Mesothelial cell of epicardium (in vitro differentiated cells): ENCODE data around the gene ALK. TPM values are rescaled to one million over a fixed set of nuclear protein-coding genes. Genes with fewer than 3 reads are reported as not detected.
A peak's percentile ranks its signal among the peaks of the same experiment; 100 is the strongest.

Experiments
- DNase-seq, 2 experiments: peaks; one replicate each; pipeline ENCODE4 v3.0.0; 2021; ENCODE audit warnings: low spot score in 2 of 2; ENCODE audit not compliant: unreplicated experiment in 2 of 2
- H3K27ac Mint-ChIP-seq: 2 replicates; pipeline ENCODE4 v1.8.0; 2021; ENCODE audit warnings: mixed read lengths
- H3K27me3 Mint-ChIP-seq: 2 replicates; pipeline ENCODE4 v1.8.0; 2021; ENCODE audit warnings: low read depth, mixed read lengths
- H3K36me3 Mint-ChIP-seq: 2 replicates; pipeline ENCODE4 v1.8.0; 2021; ENCODE audit warnings: mixed read lengths
- H3K4me1 Mint-ChIP-seq: 2 replicates; pipeline ENCODE4 v1.8.0; 2021; ENCODE audit warnings: mixed read lengths
- H3K4me3 Mint-ChIP-seq: 2 replicates; pipeline ENCODE4 v1.8.0; 2021; ENCODE audit warnings: mild to moderate bottlenecking, moderate library complexity, mixed read lengths
- H3K9me3 Mint-ChIP-seq: 2 replicates; pipeline ENCODE4 v1.8.0; 2021; ENCODE audit warnings: mixed read lengths
- CTCF ChIP-seq: fragments of 200-600 bp; sonication (generic); IDR thresholded peaks from one replicate; pipeline ENCODE4 v1.5.0; 2021; ENCODE audit warnings: antibody characterized with exemption; ENCODE audit not compliant: unreplicated experiment
- total RNA-seq: library from RNA; stranded (reverse); gene quantifications from 3 replicates; pipeline ENCODE4 v1.2.1, GENCODE V29; 2021

ALK gene
- total RNA-seq, 1 donor from 2014 or later: 0.13 TPM

- Mint-ChIP-seq H3K9me3 (peaks cover 40% of the 10 kb centered on the region), H3K27ac (no peak overlapping the region), H3K4me1 (no peaks in the 10 kb centered on the region), H3K36me3 (peaks cover 8% of the 10 kb centered on the region), H3K4me3 (no peak overlapping the region), H3K27me3 (no peaks in the 10 kb centered on the region)
- DNase-seq: no peak
- TF ChIP-seq CTCF: no peak
Observed at GRCh38 chr2:29469516-29469915, 451.9 kb downstream of the ALK start.

GRCh38 chr2:29463181-29463900, 458.0 kb downstream of the ALK start:
- Mint-ChIP-seq H3K9me3 (peaks cover 7% of the 10 kb centered on the region), H3K27ac (peak overlapping the region; percentile 94), H3K4me1 (peaks cover 10% of the 10 kb centered on the region), H3K4me3 (no peak overlapping the region), H3K36me3 (no peaks in the 10 kb centered on the region), H3K27me3 (no peaks in the 10 kb centered on the region)
- no peak for TF ChIP-seq CTCF
- DNase-seq: no peak

DNA sequence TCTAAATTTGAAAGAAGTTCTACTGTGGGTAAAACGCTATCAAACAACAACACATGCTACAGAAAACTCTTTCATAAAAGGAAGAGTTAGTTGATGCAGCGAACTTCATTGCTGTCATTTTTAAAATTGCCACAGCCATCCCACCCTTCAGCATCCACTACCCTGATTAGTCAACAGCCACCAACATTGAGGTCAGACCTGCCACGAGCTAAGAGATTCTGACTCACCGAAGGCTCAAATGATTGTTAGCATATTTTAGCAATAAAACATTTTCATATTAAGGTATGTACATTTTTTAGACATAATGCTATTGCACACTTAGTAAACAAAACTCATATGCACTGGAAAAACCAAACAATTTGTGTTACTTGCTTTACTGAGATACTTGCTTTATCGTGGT, 459.1 kb downstream of the ALK start:
- Mint-ChIP-seq H3K27ac (no peak overlapping the region), H3K27me3 (no peaks in the 10 kb centered on the region), H3K36me3 (no peaks in the 10 kb centered on the region), H3K4me1 (peaks cover 10% of the 10 kb centered on the region), H3K9me3 (peaks cover 7% of the 10 kb centered on the region), H3K4me3 (no peak overlapping the region)
- no peak for DNase-seq
- TF ChIP-seq CTCF: no peak

GRCh38 chr2:29460190-29460589, 461.2 kb downstream of the ALK start:
- peaks cover 10% of the 10 kb centered on the region for H3K4me1 Mint-ChIP-seq
- no peak for TF ChIP-seq CTCF
- no peak for DNase-seq
- no peaks in the 10 kb centered on the region for H3K27me3 Mint-ChIP-seq
- H3K36me3 Mint-ChIP-seq: no peaks in the 10 kb centered on the region
- peaks cover 7% of the 10 kb centered on the region for H3K9me3 Mint-ChIP-seq
- no peak overlapping the region for H3K4me3 Mint-ChIP-seq
- H3K27ac Mint-ChIP-seq: no peak overlapping the region

- no peak for DNase-seq
- no peaks in the 10 kb centered on the region for H3K27me3 Mint-ChIP-seq
- no peaks in the 10 kb centered on the region for H3K36me3 Mint-ChIP-seq
- H3K4me3 Mint-ChIP-seq: no peak overlapping the region
- H3K27ac Mint-ChIP-seq: no peak overlapping the region
- peaks cover 5% of the 10 kb centered on the region for H3K9me3 Mint-ChIP-seq
- TF ChIP-seq CTCF: no peak
- peaks cover 10% of the 10 kb centered on the region for H3K4me1 Mint-ChIP-seq
Observed at GRCh38 chr2:29459445-29460179, 461.8 kb downstream of the ALK start.
